Lower leg skin (tissue), 4 donors: ENCODE results near the gene NUDT4B. TPM values are rescaled to one million over a fixed set of nuclear protein-coding genes. Genes with fewer than 3 reads are reported as not detected.
"Not testable (repeated sequence)": the region's sequence is repeated elsewhere in the genome, so short reads cannot be mapped to it uniquely, and the experiment has no call there.

Experiments
- DNase-seq, 2 donors: peaks; one replicate each; pipeline ENCODE4 v3.0.0-alpha.2; 2019; ENCODE audit warnings: low spot score in 2 of 2
- H3K4me3 ChIP-seq: fragments of 200-600 bp; sonication (generic); 2 replicates; pipeline ENCODE4 v1.5.1; 2017; ENCODE audit warnings: mild to moderate bottlenecking, low read depth; ENCODE audit not compliant: poor library complexity, severe bottlenecking
- whole genome bisulfite sequencing, 2 donors: methylation state at CpG; one replicate each; pipeline ENCODE4 v1.1.5; 2018; 5-methylcytosine and 5-hydroxymethylcytosine counted together
- intact Hi-C: fragments of 100-400 bp; cut with DNase I; formaldehyde crosslinking; loops from one replicate; pipeline ENCODE4 v1.15.0; 2023; ENCODE audit warnings: low total_unique reads
- total RNA-seq, 4 donors: library from RNA; depleted of rRNA; stranded (reverse); fragments of >200 nt; gene quantifications; one replicate each; pipeline ENCODE4 v1.1.0, GENCODE V29; 2016

NUDT4B gene
- 10 to 100 TPM in 2 of 4 donors, 1 to 10 TPM in 2; 6.9 to 39.1 (median 19.7) TPM for total RNA-seq

- intact Hi-C loops, H3K4me3 ChIP-seq, DNase-seq: not testable (repeated sequence)
- no CpG with 5 or more reads among the region's 68 CpGs for WGBS, 2 donors
Observed at GRCh38 chr1:148748563-148749334, at the start of gene NUDT4B. Gene NUDT4B (plus strand): TSS chr1:148748774. CDS start chr1:148748953, 179 bp downstream.

- DNase-seq, H3K4me3 ChIP-seq, intact Hi-C loops: not testable (repeated sequence)
- WGBS, 2 donors = no CpG with 5 or more reads among the region's 5 CpGs
Observed at GRCh38 chr1:148699357-148699756, 49.2 kb upstream of the NUDT4B start.

- H3K4me3 ChIP-seq, intact Hi-C loops, DNase-seq: not testable (repeated sequence)
- 33 to 80% methylated on average over 1 of the region's 1 CpG for WGBS, 2 donors
Observed at GRCh38 chr1:148702242-148702641, 46.3 kb upstream of the NUDT4B start.

GRCh38 chr1:148703973-148704591 is 44.5 kb upstream of the NUDT4B start:
- intact Hi-C loops, DNase-seq, H3K4me3 ChIP-seq: not testable (repeated sequence)
- no CpG with 5 or more reads among the region's 5 CpGs for WGBS, 2 donors

GRCh38 chr1:148705316-148705948 is 43.1 kb upstream of the NUDT4B start:
- WGBS, 2 donors = no CpG with 5 or more reads among the region's 4 CpGs

GRCh38 chr1:148708779-148709333 is 39.7 kb upstream of the NUDT4B start:
- DNase-seq, H3K4me3 ChIP-seq, intact Hi-C loops: not testable (repeated sequence)
- WGBS, 2 donors = no CpG with 5 or more reads among the region's 1 CpG

More at GRCh38 chr1:148705316-148705948, 43.1 kb upstream of the NUDT4B start:
- H3K4me3 ChIP-seq, DNase-seq, intact Hi-C loops: not testable (repeated sequence)

- DNase-seq, intact Hi-C loops, H3K4me3 ChIP-seq: not testable (repeated sequence)
- WGBS, 2 donors = no CpG with 5 or more reads among the region's 8 CpGs
Observed at GRCh38 chr1:148710772-148711523, 37.6 kb upstream of the NUDT4B start.

GRCh38 chr1:148712353-148712752 is 36.2 kb upstream of the NUDT4B start:
- DNase-seq, intact Hi-C loops, H3K4me3 ChIP-seq: not testable (repeated sequence)
- WGBS, 2 donors = no CpG with 5 or more reads among the region's 1 CpG

- DNase-seq, H3K4me3 ChIP-seq, intact Hi-C loops: not testable (repeated sequence)
- no CpG with 5 or more reads among the region's 3 CpGs for WGBS, 2 donors
Observed at GRCh38 chr1:148715518-148715917, 33.1 kb upstream of the NUDT4B start.

GRCh38 chr1:148716966-148717520 is 31.5 kb upstream of the NUDT4B start:
- H3K4me3 ChIP-seq, intact Hi-C loops, DNase-seq: not testable (repeated sequence)
- WGBS, 2 donors = no CpG with 5 or more reads among the region's 1 CpG

- intact Hi-C loops, H3K4me3 ChIP-seq, DNase-seq: not testable (repeated sequence)
- WGBS, 2 donors = no CpG with 5 or more reads among the region's 9 CpGs
Observed at GRCh38 chr1:148720918-148721317, 27.7 kb upstream of the NUDT4B start.

GRCh38 chr1:148722758-148723157 is 25.8 kb upstream of the NUDT4B start:
- no CpG with 5 or more reads among the region's 2 CpGs for WGBS, 2 donors
- intact Hi-C loops, H3K4me3 ChIP-seq, DNase-seq: not testable (repeated sequence)

GRCh38 chr1:148723515-148723914 is 25.1 kb upstream of the NUDT4B start:
- WGBS, 2 donors = no CpG with 5 or more reads among the region's 3 CpGs
- DNase-seq, H3K4me3 ChIP-seq, intact Hi-C loops: not testable (repeated sequence)

GRCh38 chr1:148724872-148725271 is 23.7 kb upstream of the NUDT4B start:
- intact Hi-C loops, DNase-seq: not testable (repeated sequence)
- no CpG with 5 or more reads among the region's 3 CpGs for WGBS, 2 donors

More at GRCh38 chr1:148724872-148725271, 23.7 kb upstream of the NUDT4B start:
- not testable (repeated sequence) for H3K4me3 ChIP-seq
